WTC11 (cell line): ENCODE measurements around the gene DENND4B. TPM values are rescaled to one million over a fixed set of nuclear protein-coding genes. Genes with fewer than 3 reads are reported as not detected.

Source experiments
- ATAC-seq: fragments of 200-7000 bp; cut with Tn5 transposase; 2 replicates; pipeline ENCODE4 v1.10.0; 2021; ENCODE audit warnings: mild to moderate bottlenecking, moderate library complexity
- CTCF ChIA-PET: fragments of 300-600 bp; sonication (Branson Sonifier 250); formaldehyde crosslinking; loops from one replicate; lab custom pipeline; 2021; ENCODE audit warnings: antibody characterized with exemption; lab: Charles Lee
- POLR2A ChIA-PET: fragments of 350-600 bp; sonication (Branson Sonifier 250); formaldehyde crosslinking; loops from one replicate; lab custom pipeline; 2021; ENCODE audit warnings: antibody characterized with exemption; lab: Charles Lee
- DNase-seq: peaks from one replicate; pipeline ENCODE4 v3.0.0; 2021; ENCODE audit warnings: low spot score
- H3K27ac Mint-ChIP-seq: 2 replicates; pipeline ENCODE4 v1.8.0; 2021; ENCODE audit warnings: mixed read lengths
- H3K27me3 Mint-ChIP-seq: 2 replicates; pipeline ENCODE4 v1.8.0; 2021; ENCODE audit warnings: low read depth, mild to moderate bottlenecking, moderate library complexity, mixed read lengths
- H3K36me3 Mint-ChIP-seq: 2 replicates; pipeline ENCODE4 v1.8.0; 2021; ENCODE audit warnings: mixed read lengths
- H3K4me1 Mint-ChIP-seq: 2 replicates; pipeline ENCODE4 v1.8.0; 2022; ENCODE audit warnings: mixed read lengths
- H3K4me3 Mint-ChIP-seq: 2 replicates; pipeline ENCODE4 v1.8.0; 2021; ENCODE audit warnings: mild to moderate bottlenecking, moderate library complexity, mixed read lengths
- H3K9me3 Mint-ChIP-seq: 2 replicates; pipeline ENCODE4 v1.8.0; 2021; ENCODE audit warnings: mixed read lengths
- CREM ChIP-seq: sonication (generic); formaldehyde crosslinking; IDR thresholded peaks from 2 replicates; pipeline ENCODE4 v1.8.1; 2022; ENCODE audit warnings: mild to moderate bottlenecking, missing genetic modification reagents, moderate library complexity
- GABPB1 ChIP-seq: sonication (generic); formaldehyde crosslinking; IDR thresholded peaks from 2 replicates; pipeline ENCODE4 v1.8.1; 2023; ENCODE audit warnings: mild to moderate bottlenecking, missing genetic modification reagents
- GRHL2 ChIP-seq: fragments of 250-450 bp; sonication (Bioruptor Pico); IDR thresholded peaks from 2 replicates; pipeline ENCODE4 v1.8.0; 2022; ENCODE audit warnings: mild to moderate bottlenecking, moderate library complexity; ENCODE audit not compliant: insufficient replicate concordance, severe bottlenecking
- JAZF1 ChIP-seq: fragments of 250-450 bp; sonication (Bioruptor Pico); IDR thresholded peaks from 2 replicates; pipeline ENCODE4 v1.9.0; 2021; ENCODE audit warnings: moderate library complexity, mild to moderate bottlenecking, inconsistent platforms
- KAT7 ChIP-seq: sonication (generic); formaldehyde crosslinking; IDR thresholded peaks from 2 replicates; pipeline ENCODE4 v1.8.1; 2023; ENCODE audit warnings: missing genetic modification reagents, mild to moderate bottlenecking, borderline replicate concordance
- SP1 ChIP-seq: sonication (generic); formaldehyde crosslinking; conservative IDR thresholded peaks from 2 replicates; pipeline ENCODE4 v1.8.1; 2022; ENCODE audit warnings: missing genetic modification reagents
- TP53 ChIP-seq: sonication (generic); formaldehyde crosslinking; IDR thresholded peaks from 2 replicates; pipeline ENCODE4 v1.8.1; 2023; ENCODE audit warnings: mild to moderate bottlenecking, missing genetic modification reagents
- ZBTB21 ChIP-seq: sonication (generic); formaldehyde crosslinking; IDR thresholded peaks from 2 replicates; pipeline ENCODE4 v1.8.1; 2023; ENCODE audit warnings: mild to moderate bottlenecking, missing genetic modification reagents, borderline replicate concordance
- ZNF317 ChIP-seq: sonication (generic); formaldehyde crosslinking; IDR thresholded peaks from 2 replicates; pipeline ENCODE4 v1.8.1; 2023; ENCODE audit warnings: low read depth, mild to moderate bottlenecking, moderate library complexity, missing genetic modification reagents, borderline replicate concordance
- ZNF671 ChIP-seq: fragments of 250-450 bp; sonication (Bioruptor Pico); IDR thresholded peaks from 2 replicates; pipeline ENCODE4 v1.8.0; 2021; ENCODE audit warnings: mild to moderate bottlenecking
- total RNA-seq: library from RNA; stranded (reverse); gene quantifications from 3 replicates; pipeline ENCODE4 v1.2.3, GENCODE V29; 2021
- TF ChIP-seq, protein P1 (sequence below): fragments of 250-450 bp; sonication (Bioruptor Pico); IDR thresholded peaks from 2 replicates; pipeline ENCODE4 v1.8.0; 2021; ENCODE audit warnings: mild to moderate bottlenecking
- TF ChIP-seq, protein P2 (sequence below): sonication (generic); formaldehyde crosslinking; conservative IDR thresholded peaks from 2 replicates; pipeline ENCODE4 v1.8.1; 2022; ENCODE audit warnings: mild to moderate bottlenecking, missing genetic modification reagents
- TF ChIP-seq, protein P3 (sequence below): fragments of 250-450 bp; sonication (Bioruptor Pico); conservative IDR thresholded peaks from 2 replicates; pipeline ENCODE4 v1.9.0; 2021; ENCODE audit warnings: mild to moderate bottlenecking
- TF ChIP-seq, protein P4 (sequence below): sonication (generic); formaldehyde crosslinking; IDR thresholded peaks from 2 replicates; pipeline ENCODE4 v1.8.1; 2023; ENCODE audit warnings: mild to moderate bottlenecking, missing genetic modification reagents
- TF ChIP-seq, protein P5 (sequence below): sonication (generic); formaldehyde crosslinking; IDR thresholded peaks from 2 replicates; pipeline ENCODE4 v1.8.1; 2022; ENCODE audit warnings: mild to moderate bottlenecking, moderate library complexity, missing genetic modification reagents

Gene DENND4B
- total RNA-seq, 1 experiment from 2014 or later = 93.1 TPM

DNA sequence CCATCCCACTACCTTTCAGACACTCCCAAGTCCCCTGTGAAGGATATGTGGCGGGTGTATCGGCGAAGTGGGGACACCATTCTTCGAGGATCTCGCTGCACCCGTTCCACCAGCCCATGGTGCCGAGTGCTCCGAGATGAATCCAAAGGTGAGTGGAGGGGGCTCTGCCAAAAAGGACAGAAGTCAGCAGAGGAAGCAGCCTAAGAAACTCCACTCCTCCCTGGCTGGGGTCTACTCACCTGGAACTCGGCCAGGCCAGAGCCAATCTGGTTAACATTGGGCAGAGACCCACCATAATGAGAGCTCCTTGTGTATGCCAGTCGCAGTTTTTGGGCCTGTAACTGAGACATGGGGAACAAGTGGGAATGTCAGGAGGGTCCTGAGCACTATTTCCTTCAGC lies 8.3 kb upstream of the DENND4B start:
- Mint-ChIP-seq H3K27ac (no peak overlapping the region), H3K4me3 (no peak overlapping the region), H3K36me3 (peaks cover 36% of the 10 kb centered on the region), H3K9me3 (no peaks in the 10 kb centered on the region), H3K27me3 (no peaks in the 10 kb centered on the region), H3K4me1 (peaks cover 25% of the 10 kb centered on the region)
- TF ChIP-seq JAZF1 (CRISPR knock-in tag) = no peak
- TF ChIP-seq ZNF317 = no peak
- TF ChIP-seq, protein P1, sequence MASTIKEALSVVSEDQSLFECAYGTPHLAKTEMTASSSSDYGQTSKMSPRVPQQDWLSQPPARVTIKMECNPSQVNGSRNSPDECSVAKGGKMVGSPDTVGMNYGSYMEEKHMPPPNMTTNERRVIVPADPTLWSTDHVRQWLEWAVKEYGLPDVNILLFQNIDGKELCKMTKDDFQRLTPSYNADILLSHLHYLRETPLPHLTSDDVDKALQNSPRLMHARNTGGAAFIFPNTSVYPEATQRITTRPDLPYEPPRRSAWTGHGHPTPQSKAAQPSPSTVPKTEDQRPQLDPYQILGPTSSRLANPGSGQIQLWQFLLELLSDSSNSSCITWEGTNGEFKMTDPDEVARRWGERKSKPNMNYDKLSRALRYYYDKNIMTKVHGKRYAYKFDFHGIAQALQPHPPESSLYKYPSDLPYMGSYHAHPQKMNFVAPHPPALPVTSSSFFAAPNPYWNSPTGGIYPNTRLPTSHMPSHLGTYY (CRISPR knock-in tag) = no peak
- TF ChIP-seq ZBTB21 (CRISPR knock-in tag) = no peak
- TF ChIP-seq, protein P2, sequence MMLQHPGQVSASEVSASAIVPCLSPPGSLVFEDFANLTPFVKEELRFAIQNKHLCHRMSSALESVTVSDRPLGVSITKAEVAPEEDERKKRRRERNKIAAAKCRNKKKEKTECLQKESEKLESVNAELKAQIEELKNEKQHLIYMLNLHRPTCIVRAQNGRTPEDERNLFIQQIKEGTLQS = no peak
- no peak for TF ChIP-seq CREM (CRISPR knock-in tag)
- TF ChIP-seq GRHL2 (CRISPR knock-in tag) = no peak
- no peak for TF ChIP-seq KAT7 (CRISPR knock-in tag)
- no peak for TF ChIP-seq TP53 (CRISPR knock-in tag)
- TF ChIP-seq, protein P3, sequence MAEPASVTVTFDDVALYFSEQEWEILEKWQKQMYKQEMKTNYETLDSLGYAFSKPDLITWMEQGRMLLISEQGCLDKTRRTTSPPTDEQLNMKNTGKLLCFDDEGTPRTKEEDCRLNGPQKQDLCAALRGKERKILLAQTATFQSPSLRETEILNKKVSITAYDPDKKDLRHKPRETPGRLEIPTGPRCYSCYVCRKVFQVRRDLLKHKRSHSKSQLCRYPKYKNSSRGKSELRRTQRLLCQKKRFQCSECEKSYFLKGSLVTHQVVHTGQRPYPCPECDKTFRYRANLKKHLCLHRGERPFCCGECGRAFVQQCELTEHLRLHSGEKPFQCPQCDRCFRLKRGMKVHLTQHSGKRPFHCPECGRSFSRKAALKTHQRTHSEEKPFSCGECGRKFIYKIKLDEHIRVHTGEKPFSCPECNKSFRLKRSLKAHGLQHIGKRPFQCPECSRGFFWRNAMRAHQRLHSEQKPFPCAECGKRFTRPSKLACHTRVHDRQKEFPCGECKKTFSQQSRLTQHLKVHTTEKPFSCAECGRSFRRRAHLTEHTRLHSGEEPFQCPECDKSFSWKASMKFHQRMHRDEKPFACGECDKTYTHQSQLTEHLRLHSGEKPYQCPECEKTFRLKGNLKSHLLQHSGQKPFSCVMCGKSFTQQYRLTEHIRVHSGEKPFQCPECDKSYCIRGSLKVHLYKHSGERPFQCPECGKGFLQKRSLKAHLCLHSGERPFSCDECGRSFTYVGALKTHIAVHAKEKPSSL (CRISPR knock-in tag) = no peak
- TF ChIP-seq SP1 = no peak
- no peak for TF ChIP-seq ZNF671 (CRISPR knock-in tag)
- DNase-seq (no peak), ATAC-seq (no peak)
- ChIA-PET CTCF (interaction anchor here (2.8 kb wide), 1 partner anchor 8 kb away, joined by 15 read pairs; the partner anchor contains the start of gene DENND4B), POLR2A (interaction anchor here (0.5 to 2.7 kb wide), 3 partner anchors 13 to 32 kb away, joined by 3 to 6 read pairs (median 5); partner anchors contain the start of genes CREB3L4 and GATAD2B)

DNA sequence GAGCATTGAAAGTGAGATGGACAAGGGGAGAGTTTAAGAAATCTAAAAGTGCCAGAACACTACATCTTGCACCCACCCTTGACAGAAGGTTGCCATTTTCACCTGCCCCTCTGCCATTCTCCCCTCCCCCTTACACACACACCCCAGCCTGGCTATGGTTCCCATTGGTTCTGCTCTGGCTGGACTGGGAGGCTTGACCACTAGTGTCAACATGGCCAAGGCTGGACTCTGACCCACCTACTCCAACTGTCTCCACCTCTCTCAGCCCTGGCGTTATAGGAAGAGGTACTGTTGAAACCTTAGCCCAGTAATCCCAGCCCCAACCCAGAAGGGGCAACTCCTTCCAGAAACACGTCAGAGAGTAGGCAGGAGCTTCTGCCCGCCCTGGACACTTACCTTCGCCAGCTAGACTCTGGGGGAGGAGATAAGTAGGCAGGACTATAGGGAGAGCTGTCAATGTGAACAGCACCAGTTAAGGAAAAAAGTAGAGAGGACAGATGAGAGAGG lies 7.4 kb upstream of the DENND4B start:
- TF ChIP-seq GABPB1 (CRISPR knock-in tag) (0 out of 2 replicates have a peak, but pooled peaks have one; percentile 19), CREM (CRISPR knock-in tag) (no peak)
- DNase-seq (no peak), ATAC-seq (no peak)
- CTCF ChIA-PET = interaction anchor here (2.8 kb wide), 1 partner anchor 8 kb away, joined by 15 read pairs; the partner anchor contains the start of gene DENND4B
- peaks cover 30% of the 10 kb centered on the region for H3K36me3 Mint-ChIP-seq
- no peaks in the 10 kb centered on the region for H3K27me3 Mint-ChIP-seq
- H3K9me3 Mint-ChIP-seq = no peaks in the 10 kb centered on the region
- H3K4me1 Mint-ChIP-seq = peaks cover 17% of the 10 kb centered on the region
- H3K4me3 Mint-ChIP-seq = no peak overlapping the region
- H3K27ac Mint-ChIP-seq = peak overlapping the region; percentile 32; the same call in 1 of the 2 replicates
- POLR2A ChIA-PET = interaction anchor here (0.5 to 2.7 kb wide), 4 partner anchors 9 to 31 kb away, joined by 3 to 6 read pairs (median 3); partner anchors contain the start of genes CREB3L4, GATAD2B and SLC39A1

DNA sequence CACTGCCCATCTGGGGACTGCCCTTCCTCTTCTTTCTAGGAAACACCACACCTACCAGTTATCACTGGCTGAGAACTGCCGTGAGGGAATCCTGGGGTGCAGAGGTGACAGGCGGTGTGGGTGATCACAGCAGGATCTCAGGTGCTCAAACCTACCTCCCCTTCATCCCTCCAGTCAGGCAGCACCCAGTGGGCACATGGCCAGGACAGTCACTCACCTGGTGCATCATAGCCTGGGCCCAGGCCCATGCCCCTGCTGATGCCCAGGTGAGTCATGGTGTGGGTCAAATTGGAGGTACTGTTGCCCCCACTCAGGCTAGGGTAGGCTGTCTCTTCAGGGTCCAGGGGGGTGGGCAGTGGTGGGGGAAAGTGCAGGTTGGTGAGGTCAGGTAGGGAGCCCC lies 5.3 kb upstream of the DENND4B start:
- Mint-ChIP-seq H3K27me3 (no peaks in the 10 kb centered on the region), H3K36me3 (peaks cover 38% of the 10 kb centered on the region), H3K4me3 (no peak overlapping the region), H3K9me3 (no peaks in the 10 kb centered on the region), H3K4me1 (peaks cover 12% of the 10 kb centered on the region), H3K27ac (no peak overlapping the region)
- no peak for DNase-seq
- CTCF ChIA-PET = no interaction called here
- ATAC-seq = no peak
- POLR2A ChIA-PET = no interaction called here
- TF ChIP-seq, protein P4, sequence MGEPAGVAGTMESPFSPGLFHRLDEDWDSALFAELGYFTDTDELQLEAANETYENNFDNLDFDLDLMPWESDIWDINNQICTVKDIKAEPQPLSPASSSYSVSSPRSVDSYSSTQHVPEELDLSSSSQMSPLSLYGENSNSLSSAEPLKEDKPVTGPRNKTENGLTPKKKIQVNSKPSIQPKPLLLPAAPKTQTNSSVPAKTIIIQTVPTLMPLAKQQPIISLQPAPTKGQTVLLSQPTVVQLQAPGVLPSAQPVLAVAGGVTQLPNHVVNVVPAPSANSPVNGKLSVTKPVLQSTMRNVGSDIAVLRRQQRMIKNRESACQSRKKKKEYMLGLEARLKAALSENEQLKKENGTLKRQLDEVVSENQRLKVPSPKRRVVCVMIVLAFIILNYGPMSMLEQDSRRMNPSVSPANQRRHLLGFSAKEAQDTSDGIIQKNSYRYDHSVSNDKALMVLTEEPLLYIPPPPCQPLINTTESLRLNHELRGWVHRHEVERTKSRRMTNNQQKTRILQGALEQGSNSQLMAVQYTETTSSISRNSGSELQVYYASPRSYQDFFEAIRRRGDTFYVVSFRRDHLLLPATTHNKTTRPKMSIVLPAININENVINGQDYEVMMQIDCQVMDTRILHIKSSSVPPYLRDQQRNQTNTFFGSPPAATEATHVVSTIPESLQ (CRISPR knock-in tag) = no peak
- TF ChIP-seq, protein P5, sequence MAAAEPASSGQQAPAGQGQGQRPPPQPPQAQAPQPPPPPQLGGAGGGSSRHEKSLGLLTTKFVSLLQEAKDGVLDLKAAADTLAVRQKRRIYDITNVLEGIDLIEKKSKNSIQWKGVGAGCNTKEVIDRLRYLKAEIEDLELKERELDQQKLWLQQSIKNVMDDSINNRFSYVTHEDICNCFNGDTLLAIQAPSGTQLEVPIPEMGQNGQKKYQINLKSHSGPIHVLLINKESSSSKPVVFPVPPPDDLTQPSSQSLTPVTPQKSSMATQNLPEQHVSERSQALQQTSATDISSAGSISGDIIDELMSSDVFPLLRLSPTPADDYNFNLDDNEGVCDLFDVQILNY (CRISPR knock-in tag) = no peak
